ENCODE data around the gene BRD9. TPM values are rescaled to one million over a fixed set of nuclear protein-coding genes. Genes with fewer than 3 reads are reported as not detected.
A peak's percentile ranks its signal among the peaks of the same experiment; 100 is the strongest.
"Not testable (repeated sequence)": the region's sequence is repeated elsewhere in the genome, so short reads cannot be mapped to it uniquely, and the experiment has no call there.

The BRD9 gene
- total RNA-seq, 1 experiment from 2014 or later, result 55.6 TPM

DNA sequence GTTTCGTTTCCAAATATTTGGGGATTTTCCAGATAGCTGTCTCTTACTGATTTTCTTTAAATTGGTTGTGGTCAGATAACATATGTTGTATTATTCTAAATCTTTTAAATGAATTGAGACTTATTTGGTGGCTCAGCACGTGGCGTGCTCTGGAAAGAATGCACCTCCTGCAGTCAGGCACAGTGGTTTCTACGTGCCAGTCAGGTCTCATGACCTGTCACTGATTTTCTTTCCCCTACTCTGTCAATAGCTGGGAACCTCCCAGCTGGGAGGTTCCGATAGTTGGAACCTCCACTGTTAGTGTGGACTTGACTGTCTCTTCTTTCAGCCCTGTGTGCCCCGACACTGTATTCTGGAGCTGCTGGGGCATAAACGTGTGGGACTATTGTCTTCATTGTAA, 27.7 kb upstream of the BRD9 start:
- H3K36me3 Mint-ChIP-seq, result peaks cover 34% of the 10 kb centered on the region
- ATAC-seq (no peak), DNase-seq (ENCODE audit: low spot score) (no peak)
- H3K4me1 Mint-ChIP-seq, result no peaks in the 10 kb centered on the region
- no peak for TF ChIP-seq JAZF1 (CRISPR knock-in tag; IDR thresholded peaks at IDR 0.05)
- no peak for TF ChIP-seq CREB1 (CRISPR knock-in tag; IDR thresholded peaks at IDR 0.05)
- TF ChIP-seq ELF4 (CRISPR knock-in tag; IDR thresholded peaks at IDR 0.05; ENCODE audit: low read depth), result no peak
- no peak for TF ChIP-seq MXD4 (CRISPR knock-in tag; IDR thresholded peaks at IDR 0.05; ENCODE audit: borderline replicate concordance)
- TF ChIP-seq, protein P1, sequence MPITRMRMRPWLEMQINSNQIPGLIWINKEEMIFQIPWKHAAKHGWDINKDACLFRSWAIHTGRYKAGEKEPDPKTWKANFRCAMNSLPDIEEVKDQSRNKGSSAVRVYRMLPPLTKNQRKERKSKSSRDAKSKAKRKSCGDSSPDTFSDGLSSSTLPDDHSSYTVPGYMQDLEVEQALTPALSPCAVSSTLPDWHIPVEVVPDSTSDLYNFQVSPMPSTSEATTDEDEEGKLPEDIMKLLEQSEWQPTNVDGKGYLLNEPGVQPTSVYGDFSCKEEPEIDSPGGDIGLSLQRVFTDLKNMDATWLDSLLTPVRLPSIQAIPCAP (CRISPR knock-in tag; IDR thresholded peaks at IDR 0.05), result no peak
- no peak for TF ChIP-seq GRHL2 (CRISPR knock-in tag; IDR thresholded peaks at IDR 0.05; ENCODE audit: insufficient replicate concordance, severe bottlenecking)
- TF ChIP-seq, protein P2, sequence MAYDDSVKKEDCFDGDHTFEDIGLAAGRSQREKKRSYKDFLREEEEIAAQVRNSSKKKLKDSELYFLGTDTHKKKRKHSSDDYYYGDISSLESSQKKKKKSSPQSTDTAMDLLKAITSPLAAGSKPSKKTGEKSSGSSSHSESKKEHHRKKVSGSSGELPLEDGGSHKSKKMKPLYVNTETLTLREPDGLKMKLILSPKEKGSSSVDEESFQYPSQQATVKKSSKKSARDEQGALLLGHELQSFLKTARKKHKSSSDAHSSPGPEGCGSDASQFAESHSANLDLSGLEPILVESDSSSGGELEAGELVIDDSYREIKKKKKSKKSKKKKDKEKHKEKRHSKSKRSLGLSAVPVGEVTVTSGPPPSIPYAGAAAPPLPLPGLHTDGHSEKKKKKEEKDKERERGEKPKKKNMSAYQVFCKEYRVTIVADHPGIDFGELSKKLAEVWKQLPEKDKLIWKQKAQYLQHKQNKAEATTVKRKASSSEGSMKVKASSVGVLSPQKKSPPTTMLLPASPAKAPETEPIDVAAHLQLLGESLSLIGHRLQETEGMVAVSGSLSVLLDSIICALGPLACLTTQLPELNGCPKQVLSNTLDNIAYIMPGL (CRISPR knock-in tag; IDR thresholded peaks at IDR 0.05), result no peak
- TF ChIP-seq JUN (CRISPR knock-in tag; IDR thresholded peaks at IDR 0.05), result no peak
- TF ChIP-seq, protein P3, sequence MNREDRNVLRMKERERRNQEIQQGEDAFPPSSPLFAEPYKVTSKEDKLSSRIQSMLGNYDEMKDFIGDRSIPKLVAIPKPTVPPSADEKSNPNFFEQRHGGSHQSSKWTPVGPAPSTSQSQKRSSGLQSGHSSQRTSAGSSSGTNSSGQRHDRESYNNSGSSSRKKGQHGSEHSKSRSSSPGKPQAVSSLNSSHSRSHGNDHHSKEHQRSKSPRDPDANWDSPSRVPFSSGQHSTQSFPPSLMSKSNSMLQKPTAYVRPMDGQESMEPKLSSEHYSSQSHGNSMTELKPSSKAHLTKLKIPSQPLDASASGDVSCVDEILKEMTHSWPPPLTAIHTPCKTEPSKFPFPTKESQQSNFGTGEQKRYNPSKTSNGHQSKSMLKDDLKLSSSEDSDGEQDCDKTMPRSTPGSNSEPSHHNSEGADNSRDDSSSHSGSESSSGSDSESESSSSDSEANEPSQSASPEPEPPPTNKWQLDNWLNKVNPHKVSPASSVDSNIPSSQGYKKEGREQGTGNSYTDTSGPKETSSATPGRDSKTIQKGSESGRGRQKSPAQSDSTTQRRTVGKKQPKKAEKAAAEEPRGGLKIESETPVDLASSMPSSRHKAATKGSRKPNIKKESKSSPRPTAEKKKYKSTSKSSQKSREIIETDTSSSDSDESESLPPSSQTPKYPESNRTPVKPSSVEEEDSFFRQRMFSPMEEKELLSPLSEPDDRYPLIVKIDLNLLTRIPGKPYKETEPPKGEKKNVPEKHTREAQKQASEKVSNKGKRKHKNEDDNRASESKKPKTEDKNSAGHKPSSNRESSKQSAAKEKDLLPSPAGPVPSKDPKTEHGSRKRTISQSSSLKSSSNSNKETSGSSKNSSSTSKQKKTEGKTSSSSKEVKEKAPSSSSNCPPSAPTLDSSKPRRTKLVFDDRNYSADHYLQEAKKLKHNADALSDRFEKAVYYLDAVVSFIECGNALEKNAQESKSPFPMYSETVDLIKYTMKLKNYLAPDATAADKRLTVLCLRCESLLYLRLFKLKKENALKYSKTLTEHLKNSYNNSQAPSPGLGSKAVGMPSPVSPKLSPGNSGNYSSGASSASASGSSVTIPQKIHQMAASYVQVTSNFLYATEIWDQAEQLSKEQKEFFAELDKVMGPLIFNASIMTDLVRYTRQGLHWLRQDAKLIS (CRISPR knock-in tag; IDR thresholded peaks at IDR 0.05; ENCODE audit: borderline replicate concordance), result no peak
- TF ChIP-seq TEAD1 (CRISPR knock-in tag; IDR thresholded peaks at IDR 0.05), result no peak
- no peak for TF ChIP-seq NFYB (CRISPR knock-in tag; conservative IDR thresholded peaks at IDR 0.05; ENCODE audit: low read depth)
- no peak for TF ChIP-seq ZNF416 (CRISPR knock-in tag; IDR thresholded peaks at IDR 0.05)
- H3K4me3 Mint-ChIP-seq, result no peak overlapping the region
- ChIA-PET POLR2A (no interaction called here), CTCF (interaction anchor here (1.0 to 1.7 kb wide), 3 partner anchors 62 to 247 kb away, joined by 3 to 6 read pairs (median 4); partner anchors contain the start of gene NKD2)
- peak overlapping the region; percentile 5; the same call in 1 of the 2 replicates for H3K27ac Mint-ChIP-seq
- no peaks in the 10 kb centered on the region for H3K9me3 Mint-ChIP-seq
- H3K27me3 Mint-ChIP-seq (ENCODE audit: low read depth), result peaks cover 2% of the 10 kb centered on the region

DNA sequence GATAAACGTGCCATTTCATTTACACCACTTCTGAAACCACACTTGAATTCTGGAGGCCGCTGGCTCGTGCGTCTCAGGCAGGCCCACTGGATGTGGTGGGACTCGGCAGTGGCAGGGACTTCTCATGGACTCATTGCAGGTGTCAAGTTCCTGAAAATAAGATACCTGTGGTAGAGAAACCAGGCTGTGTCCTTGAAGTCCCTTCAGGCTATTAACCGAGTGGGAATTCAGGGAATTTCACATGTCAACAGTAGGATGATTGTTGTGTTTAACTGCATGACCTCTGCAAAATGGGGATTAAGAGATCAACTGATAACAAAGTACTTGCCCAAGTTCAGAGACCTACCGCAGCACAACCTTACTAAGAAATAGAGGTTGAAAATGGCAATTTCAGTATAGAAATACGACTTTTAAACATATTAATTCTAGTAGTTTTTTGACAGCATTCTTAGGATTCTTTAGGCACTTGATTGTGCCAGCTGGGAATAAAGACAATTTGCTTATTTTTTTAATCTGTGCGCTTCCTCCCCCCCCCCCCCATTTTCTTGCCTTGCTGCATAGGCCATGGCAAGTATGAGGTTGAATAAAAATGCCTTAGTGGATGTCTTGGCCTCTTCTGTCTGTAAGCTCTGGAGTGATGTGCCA, 26.9 kb upstream of the BRD9 start:
- DNase-seq (ENCODE audit: low spot score) (no peak), ATAC-seq (no peak)
- H3K9me3 Mint-ChIP-seq, result no peaks in the 10 kb centered on the region
- POLR2A ChIA-PET, result no interaction called here
- H3K36me3 Mint-ChIP-seq, result peaks cover 40% of the 10 kb centered on the region
- no peak for TF ChIP-seq ATF1 (CRISPR knock-in tag; IDR thresholded peaks at IDR 0.05)
- TF ChIP-seq, protein P4, sequence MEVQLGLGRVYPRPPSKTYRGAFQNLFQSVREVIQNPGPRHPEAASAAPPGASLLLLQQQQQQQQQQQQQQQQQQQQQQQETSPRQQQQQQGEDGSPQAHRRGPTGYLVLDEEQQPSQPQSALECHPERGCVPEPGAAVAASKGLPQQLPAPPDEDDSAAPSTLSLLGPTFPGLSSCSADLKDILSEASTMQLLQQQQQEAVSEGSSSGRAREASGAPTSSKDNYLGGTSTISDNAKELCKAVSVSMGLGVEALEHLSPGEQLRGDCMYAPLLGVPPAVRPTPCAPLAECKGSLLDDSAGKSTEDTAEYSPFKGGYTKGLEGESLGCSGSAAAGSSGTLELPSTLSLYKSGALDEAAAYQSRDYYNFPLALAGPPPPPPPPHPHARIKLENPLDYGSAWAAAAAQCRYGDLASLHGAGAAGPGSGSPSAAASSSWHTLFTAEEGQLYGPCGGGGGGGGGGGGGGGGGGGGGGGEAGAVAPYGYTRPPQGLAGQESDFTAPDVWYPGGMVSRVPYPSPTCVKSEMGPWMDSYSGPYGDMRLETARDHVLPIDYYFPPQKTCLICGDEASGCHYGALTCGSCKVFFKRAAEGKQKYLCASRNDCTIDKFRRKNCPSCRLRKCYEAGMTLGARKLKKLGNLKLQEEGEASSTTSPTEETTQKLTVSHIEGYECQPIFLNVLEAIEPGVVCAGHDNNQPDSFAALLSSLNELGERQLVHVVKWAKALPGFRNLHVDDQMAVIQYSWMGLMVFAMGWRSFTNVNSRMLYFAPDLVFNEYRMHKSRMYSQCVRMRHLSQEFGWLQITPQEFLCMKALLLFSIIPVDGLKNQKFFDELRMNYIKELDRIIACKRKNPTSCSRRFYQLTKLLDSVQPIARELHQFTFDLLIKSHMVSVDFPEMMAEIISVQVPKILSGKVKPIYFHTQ (CRISPR knock-in tag; IDR thresholded peaks at IDR 0.05), result 0 out of 2 replicates have a peak, but pooled peaks have one; percentile 5
- peak overlapping the region; percentile 44; the same call in 1 of the 2 replicates for H3K27ac Mint-ChIP-seq
- CTCF ChIA-PET, result interaction anchor here (1.0 to 1.7 kb wide), 3 partner anchors 63 to 248 kb away, joined by 3 to 6 read pairs (median 4); partner anchors contain the start of gene NKD2
- H3K27me3 Mint-ChIP-seq (ENCODE audit: low read depth), result no peaks in the 10 kb centered on the region; the same call in 1 of the 2 replicates
- H3K4me3 Mint-ChIP-seq, result no peak overlapping the region
- H3K4me1 Mint-ChIP-seq, result no peaks in the 10 kb centered on the region

DNA sequence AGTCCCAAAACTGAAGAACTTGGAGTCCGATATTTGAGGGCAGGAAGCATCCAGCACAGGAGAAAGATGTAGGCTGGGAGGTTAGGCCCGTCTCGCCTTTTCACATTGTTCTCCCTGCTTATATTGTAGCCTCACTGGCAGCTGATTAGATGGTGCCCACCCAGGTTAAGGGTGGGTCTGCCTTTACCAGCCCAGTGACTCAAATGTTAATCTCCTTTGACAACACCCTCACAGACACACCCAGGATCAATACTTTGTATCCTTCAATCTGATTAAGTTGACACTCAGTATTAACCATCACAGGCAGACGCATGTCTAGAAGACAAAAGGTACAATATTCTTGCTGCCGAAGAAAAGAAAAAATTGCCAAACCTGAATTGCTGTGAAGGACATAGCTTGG, 26.1 kb upstream of the BRD9 start:
- H3K4me3 Mint-ChIP-seq; H3K9me3 Mint-ChIP-seq; CTCF ChIA-PET; POLR2A ChIA-PET; ATAC-seq; DNase-seq (ENCODE audit: low spot score); H3K4me1 Mint-ChIP-seq; H3K27me3 Mint-ChIP-seq (ENCODE audit: low read depth): not testable (repeated sequence)
- Mint-ChIP-seq H3K36me3 (peaks cover 47% of the 10 kb centered on the region), H3K27ac (peak overlapping the region; percentile 44; the same call in 1 of the 2 replicates)

Measured in WTC11 (cell line).